Measurements from ENCODE around the gene HID1.
A peak's percentile ranks its signal among the peaks of the same experiment; 100 is the strongest.
"Not testable (repeated sequence)": the region's sequence is repeated elsewhere in the genome, so short reads cannot be mapped to it uniquely, and the experiment has no call there.

HID1 gene

DNA sequence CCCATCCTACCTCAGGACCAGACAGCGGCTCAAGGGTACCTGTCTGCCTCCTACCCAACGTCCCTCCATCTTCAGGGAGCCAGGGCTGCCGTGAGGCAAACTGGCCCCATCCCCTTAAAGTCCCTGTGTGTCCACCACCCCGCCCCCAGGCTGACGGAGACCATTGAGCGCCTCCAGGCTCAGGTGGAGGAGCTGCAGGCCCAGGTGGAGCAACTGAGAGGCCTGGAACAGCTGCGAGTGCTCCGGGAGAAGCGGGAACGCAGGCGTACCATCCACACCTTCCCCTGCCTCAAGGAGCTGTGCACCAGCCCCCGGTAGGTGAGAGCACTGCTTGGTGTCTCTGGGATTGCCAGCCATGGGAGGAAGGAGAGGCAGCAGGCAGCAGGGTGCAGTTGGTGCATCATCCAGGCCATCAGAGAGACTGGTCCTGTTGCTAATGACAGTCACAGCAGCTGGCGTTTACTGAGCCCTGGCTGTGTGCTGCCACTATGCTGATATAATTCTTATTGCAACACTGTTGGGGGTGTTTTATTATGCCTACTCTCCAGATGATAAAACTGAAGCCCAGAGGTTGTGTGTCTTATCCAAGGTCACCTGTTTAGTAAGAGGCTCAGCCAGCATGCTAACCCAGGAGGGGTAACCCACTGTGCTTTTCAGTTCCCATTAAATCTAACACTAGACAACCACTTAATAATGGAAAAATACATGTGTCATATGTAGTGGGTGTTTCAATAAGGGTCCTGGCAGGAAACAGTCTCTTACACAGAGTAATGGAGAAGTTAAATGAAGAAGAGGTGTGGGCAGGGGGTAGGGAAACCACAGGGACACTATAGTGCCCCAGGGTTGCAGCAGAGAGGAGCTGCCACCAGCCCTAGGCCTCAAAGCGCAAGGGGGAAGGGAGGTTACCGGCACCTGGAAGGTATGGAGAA lies 29.6 kb upstream of the HID1 start:
- DNase-seq (ENCODE audit: low read depth) = no peak

- DNase-seq (ENCODE audit: low read depth) = no peak
Observed at GRCh38 chr17:74999523-74999922, 27.0 kb upstream of the HID1 start.

GRCh38 chr17:74998783-74999182 lies 26.2 kb upstream of the HID1 start:
- no peak for DNase-seq (ENCODE audit: low read depth)

- no peak for DNase-seq (ENCODE audit: low read depth)
Observed at GRCh38 chr17:74995847-74996246, 23.3 kb upstream of the HID1 start.

GRCh38 chr17:74994440-74994839 lies 21.9 kb upstream of the HID1 start:
- peak; percentile 80 for DNase-seq (ENCODE audit: low read depth)

- DNase-seq (ENCODE audit: low read depth) = no peak
Observed at GRCh38 chr17:74992223-74992622, 19.7 kb upstream of the HID1 start.

GRCh38 chr17:74990581-74991105 lies 18.1 kb upstream of the HID1 start:
- no peak for DNase-seq (ENCODE audit: low read depth)

DNA sequence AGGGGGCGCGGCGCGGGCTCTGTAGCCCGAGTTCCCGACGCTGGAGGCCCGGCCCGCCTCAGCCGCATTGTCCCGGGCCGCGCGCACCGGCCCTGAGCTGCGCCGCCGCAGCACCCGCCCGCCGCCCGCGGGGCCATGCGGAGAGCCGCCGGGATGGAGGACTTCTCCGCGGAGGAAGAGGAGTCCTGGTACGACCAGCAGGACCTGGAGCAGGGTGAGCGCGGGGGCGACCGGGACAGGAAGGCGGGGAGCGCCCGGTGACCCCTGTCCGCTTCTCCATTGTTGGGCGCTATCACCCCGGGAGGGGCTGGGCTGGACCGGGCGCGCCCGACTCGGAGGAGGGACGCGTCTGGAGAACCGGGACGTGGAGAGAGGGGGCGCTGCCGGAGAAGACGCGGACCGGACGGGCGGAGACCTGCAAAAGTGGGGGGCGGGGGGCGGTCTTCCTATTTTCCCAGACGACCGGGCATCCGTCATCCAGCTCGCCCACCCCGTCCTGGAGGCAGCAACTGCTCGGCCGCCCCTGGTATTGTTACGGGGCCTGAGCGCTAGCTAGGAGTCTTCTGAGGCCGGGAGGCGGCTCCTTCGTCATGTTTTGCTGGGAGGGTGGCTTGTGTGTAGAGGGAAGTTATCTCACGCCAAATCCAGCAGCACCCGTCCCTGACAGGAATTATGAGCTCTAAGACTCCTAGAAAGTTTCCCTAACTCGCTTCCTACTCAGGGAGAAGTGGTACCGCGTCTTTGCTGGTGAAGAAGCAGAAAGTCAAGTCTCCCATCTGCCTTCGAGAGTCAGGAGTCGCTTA lies 15.6 kb upstream of the HID1 start:
- peak; percentile 80 for DNase-seq (ENCODE audit: low read depth)

GRCh38 chr17:74987418-74987908 lies 14.9 kb upstream of the HID1 start, which contains the start of gene CDR2L:
Gene CDR2L (plus strand): TSS chr17:74987632. CDS start chr17:74988044, 412 bp downstream.
- DNase-seq (ENCODE audit: low read depth) = peak; percentile 94

DNA sequence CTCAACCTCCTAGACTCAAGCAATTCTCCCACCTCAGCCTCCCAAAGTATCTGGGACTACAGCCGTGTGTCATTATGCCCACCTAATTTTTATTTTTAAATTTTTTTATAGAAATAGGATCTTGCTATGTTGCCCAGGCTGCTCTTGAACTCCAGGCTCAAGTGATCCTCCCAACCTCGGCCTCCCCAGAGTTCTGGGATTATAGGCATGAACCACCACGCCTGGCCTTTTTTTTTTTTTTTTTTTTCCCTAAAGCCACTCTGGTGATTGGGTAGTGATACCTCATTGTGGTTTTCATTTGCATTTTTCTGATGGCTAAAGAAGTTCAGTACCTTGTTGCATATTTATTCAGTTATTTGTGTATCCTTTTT lies 13.6 kb upstream of the HID1 start:
- no peak for DNase-seq (ENCODE audit: low read depth)

DNA sequence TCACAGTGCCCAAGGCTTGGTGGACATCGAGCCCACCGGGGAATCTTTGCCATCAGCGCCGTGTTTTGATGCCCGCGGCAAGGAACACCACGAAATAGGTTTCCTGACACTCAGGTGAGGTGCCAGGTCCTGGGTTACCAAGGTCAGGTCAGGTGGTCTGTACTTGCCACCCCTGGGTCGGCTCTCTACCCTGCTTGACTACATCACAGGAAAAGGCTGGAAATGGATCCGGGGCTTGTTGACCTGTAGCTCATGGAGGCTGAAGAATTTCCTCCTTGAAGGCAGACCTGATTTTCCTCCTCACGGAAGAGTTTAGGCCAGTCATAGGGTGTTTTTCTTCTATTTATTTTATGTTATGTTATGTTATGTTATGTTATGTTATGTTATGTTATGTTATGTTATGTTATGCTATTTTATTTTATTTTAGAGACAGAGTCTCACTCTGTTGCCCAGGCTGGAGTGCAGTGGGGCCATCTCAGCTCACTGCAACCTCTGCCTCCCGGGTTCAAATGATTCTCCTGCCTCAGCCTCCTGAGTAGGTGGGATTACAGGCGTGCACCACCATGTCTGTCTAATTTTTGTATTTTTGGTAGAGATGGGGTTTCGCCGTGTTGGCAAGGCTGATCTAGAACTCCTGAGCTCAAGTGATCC lies 10.2 kb upstream of the HID1 start:
- not testable (repeated sequence) for DNase-seq (ENCODE audit: low read depth)

DNA sequence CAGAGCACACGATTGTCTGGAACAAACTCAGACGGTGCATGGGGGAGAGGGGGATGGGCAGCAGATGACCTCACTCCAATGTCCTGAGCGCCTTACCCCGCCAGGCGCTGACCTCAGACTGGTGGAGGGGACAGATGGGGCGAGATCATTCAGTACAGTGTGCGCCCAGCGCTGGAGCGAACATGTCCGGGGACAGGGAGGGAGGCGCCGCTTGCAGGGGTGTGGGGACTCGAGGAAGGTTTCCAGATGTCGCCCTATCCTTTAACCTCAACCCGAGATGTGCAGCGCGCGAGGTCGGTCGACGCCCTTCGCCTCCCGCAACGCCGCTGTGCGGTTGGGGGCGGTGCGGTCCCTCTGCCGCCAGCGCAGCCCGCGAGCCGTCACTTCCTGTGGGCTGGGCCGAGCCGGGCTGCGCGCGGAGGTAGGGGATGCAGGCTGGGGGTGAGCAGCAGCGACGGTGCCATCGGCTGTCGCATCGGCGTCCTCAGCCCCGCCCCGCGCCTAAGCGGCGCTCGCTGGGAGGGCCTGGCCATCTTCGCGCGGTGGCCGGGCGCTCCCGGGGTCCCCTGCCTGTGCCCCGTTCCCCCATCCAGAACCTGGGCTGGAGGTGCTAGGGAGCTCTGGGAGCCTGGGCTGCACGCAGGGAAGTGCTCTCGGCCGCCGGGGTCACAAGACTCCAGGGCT lies 9.6 kb upstream of the HID1 start:
- peak; percentile 64 for DNase-seq (ENCODE audit: low read depth)

- no peak for DNase-seq (ENCODE audit: low read depth)
Observed at GRCh38 chr17:74981318-74981978, 8.9 kb upstream of the HID1 start.

GRCh38 chr17:74979408-74980146 lies 7.0 kb upstream of the HID1 start:
- no peak for DNase-seq (ENCODE audit: low read depth)

DNA sequence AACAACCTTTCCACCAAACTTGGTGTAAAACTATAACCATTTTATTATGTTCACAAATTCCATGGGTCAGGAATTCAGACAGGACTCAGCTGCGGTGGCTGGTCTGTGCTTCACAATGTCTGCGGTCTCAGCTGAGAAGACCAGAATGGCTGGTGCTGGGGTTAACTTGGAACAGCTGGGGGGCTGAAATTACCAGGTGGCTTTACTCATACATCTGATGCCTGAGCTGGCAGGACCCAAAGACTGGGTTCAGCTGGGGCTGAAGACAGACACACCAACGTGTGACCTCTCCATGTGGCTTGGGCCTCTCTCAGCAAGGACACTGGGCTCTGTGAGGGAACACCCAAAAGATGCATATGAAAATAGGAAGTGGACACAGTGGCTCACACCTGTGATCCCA lies 5.7 kb upstream of the HID1 start:
- DNase-seq (ENCODE audit: low read depth) = no peak

GRCh38 chr17:74977802-74978201 lies 5.2 kb upstream of the HID1 start:
- DNase-seq (ENCODE audit: low read depth) = no peak

DNA sequence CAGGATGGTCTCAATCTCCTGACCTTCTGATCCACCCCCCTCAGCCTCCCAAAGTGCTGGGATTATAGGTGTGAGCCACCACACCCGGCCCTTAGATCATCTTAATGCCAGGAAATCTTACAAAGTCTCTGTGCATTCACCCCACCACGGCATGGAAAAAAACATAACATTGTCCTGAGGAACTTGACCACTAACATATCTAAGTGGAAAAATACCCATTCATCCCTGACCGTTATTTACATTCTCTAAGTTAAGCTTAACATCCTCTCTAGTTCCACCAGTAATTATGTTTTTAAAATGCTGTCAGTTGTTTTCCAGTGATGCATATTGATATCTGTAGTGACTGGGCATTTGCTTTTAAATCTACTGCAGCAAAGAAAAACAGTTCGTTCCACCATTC lies 3.4 kb upstream of the HID1 start:
- DNase-seq (ENCODE audit: low read depth) = no peak

DNA sequence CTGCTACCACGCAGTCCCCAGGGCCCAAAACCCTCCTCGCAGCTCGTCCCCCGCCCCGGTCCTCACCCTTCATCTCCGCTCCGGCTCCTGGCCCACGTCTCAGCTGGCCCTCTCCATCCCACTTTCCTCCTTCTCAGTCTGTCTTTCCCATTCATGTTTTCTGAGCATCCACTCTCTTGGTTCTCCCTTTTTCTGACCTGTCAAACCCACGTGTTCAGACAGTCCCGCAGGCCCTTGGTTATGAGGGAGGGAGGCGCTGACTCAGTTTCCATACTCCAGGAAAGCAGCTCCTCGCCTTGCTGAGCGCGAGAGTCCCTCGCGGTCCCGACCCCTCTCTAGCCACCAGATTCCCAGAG lies 392 bp upstream of the HID1 start:
- no peak for DNase-seq (ENCODE audit: low read depth)

- no peak for DNase-seq (ENCODE audit: low read depth)
Observed at GRCh38 chr17:74971842-74972106, 785 bp downstream of the HID1 start.

GRCh38 chr17:74971069-74971841 lies 1.3 kb downstream of the HID1 start:
- DNase-seq (ENCODE audit: low read depth) = no peak

Measured in iris pigment epithelial cell (primary cell).